Measurements from ENCODE around the gene NT5C2. TPM values are rescaled to one million over a fixed set of nuclear protein-coding genes. Genes with fewer than 3 reads are reported as not detected.

NT5C2 gene
- total and polyA plus RNA-seq, 2 donors (not counting 1 experiment from before 2014, with no cell fraction given), result 38.6 to 80.8 TPM

DNA sequence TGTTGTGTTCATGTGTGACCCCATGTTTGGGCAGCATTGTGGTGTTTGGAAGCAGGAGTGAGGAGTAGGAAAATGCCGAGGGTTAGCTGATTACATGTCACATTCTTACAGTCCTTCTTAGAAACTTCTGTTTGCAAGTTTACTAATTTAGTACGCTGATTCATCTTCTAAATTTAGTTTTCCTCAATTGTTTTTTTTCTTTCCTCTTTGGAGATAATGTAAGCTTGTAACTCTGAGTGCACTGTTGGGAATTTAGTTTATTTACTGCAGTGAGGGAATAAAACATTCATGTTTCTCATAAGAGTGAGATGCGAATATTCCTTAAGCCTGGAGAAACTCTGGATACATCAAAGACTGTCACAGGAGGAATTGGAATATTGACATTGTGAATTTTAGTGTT, 135.0 kb downstream of the NT5C2 start:
- Histone ChIP-seq H3K79me2 (ENCODE audit: control insufficient read depth, insufficient read depth, low read length) (no peaks in the 10 kb centered on the region), H3K27ac (ENCODE audit: low read length in 2 of 2) (no peak overlapping the region), H3K4me2 (replicated peaks; ENCODE audit: low read depth, low read length, poor library complexity, severe bottlenecking) (no peak overlapping the region), H3K9ac (ENCODE audit: low read length) (no peak overlapping the region), H3K36me3 (replicated peaks in 1 of 2; ENCODE audit: control extremely low read depth in 1 of 2, control insufficient read depth in 1 of 2, extremely low read depth in 1 of 2, insufficient read depth in 2 of 2, low read length in 1 of 2) (peaks cover 0 to 2% of the 10 kb centered on the region in 2 experiments), H2AFZ (ENCODE audit: insufficient read depth, low read depth, low read length, poor library complexity, severe bottlenecking) (no peak overlapping the region), H4K20me1 (ENCODE audit: control insufficient read depth, insufficient read depth, low read length, poor library complexity, severe bottlenecking) (no peaks in the 10 kb centered on the region), H3K9me3 (ENCODE audit: control extremely low read depth in 1 of 3, control insufficient read depth in 2 of 3, insufficient read depth in 1 of 3, low read length in 2 of 3) (no peaks in the 10 kb centered on the region), H3K4me1 (ENCODE audit: control insufficient read depth in 2 of 2, insufficient read depth in 2 of 2, low read length in 2 of 2) (no peaks in the 10 kb centered on the region), H3K27me3 (replicated peaks in 1 of 4; ENCODE audit: control extremely low read depth in 1 of 4, control insufficient read depth in 3 of 4, insufficient read depth in 4 of 4, low read length in 3 of 4) (no peaks in the 10 kb centered on the region), H3K4me3 (ENCODE audit: control extremely low read depth in 1 of 5, extremely low read depth in 1 of 5, insufficient read depth in 1 of 5, low read depth in 2 of 5, low read length in 4 of 5) (no peak overlapping the region)
- no peak overlapping the region for H3K27ac Mint-ChIP-seq
- no peak for TF ChIP-seq EZH2 (IDR thresholded peaks at IDR 0.05; ENCODE audit: borderline replicate concordance, insufficient read depth, low read depth, low read length, poor library complexity, severe bottlenecking)
- TF ChIP-seq, protein P1, sequence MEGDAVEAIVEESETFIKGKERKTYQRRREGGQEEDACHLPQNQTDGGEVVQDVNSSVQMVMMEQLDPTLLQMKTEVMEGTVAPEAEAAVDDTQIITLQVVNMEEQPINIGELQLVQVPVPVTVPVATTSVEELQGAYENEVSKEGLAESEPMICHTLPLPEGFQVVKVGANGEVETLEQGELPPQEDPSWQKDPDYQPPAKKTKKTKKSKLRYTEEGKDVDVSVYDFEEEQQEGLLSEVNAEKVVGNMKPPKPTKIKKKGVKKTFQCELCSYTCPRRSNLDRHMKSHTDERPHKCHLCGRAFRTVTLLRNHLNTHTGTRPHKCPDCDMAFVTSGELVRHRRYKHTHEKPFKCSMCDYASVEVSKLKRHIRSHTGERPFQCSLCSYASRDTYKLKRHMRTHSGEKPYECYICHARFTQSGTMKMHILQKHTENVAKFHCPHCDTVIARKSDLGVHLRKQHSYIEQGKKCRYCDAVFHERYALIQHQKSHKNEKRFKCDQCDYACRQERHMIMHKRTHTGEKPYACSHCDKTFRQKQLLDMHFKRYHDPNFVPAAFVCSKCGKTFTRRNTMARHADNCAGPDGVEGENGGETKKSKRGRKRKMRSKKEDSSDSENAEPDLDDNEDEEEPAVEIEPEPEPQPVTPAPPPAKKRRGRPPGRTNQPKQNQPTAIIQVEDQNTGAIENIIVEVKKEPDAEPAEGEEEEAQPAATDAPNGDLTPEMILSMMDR (IDR thresholded peaks at IDR 0.05), result no peak
- H3K4me3 Mint-ChIP-seq, result no peak overlapping the region
- ATAC-seq (ENCODE audit: low read depth), result no peak
- ChIA-PET CTCF (interaction anchor here (1.1 kb wide), 1 partner anchor 186 kb away, joined by 4 read pairs; no protein-coding TSS in a partner anchor), POLR2A (no interaction called here)
- intact Hi-C loops (cut with micrococcal nuclease), result no loop called here
- no peaks in the 10 kb centered on the region for H3K9me3 Mint-ChIP-seq (ENCODE audit: insufficient read depth)
- peaks cover 4% of the 10 kb centered on the region for H3K4me1 Mint-ChIP-seq
- DNase-seq, result no peak
- no CpG with 5 or more reads among the region's 3 CpGs for WGBS (ENCODE audit: insufficient coverage)
- H3K27me3 Mint-ChIP-seq, result no peaks in the 10 kb centered on the region

DNA sequence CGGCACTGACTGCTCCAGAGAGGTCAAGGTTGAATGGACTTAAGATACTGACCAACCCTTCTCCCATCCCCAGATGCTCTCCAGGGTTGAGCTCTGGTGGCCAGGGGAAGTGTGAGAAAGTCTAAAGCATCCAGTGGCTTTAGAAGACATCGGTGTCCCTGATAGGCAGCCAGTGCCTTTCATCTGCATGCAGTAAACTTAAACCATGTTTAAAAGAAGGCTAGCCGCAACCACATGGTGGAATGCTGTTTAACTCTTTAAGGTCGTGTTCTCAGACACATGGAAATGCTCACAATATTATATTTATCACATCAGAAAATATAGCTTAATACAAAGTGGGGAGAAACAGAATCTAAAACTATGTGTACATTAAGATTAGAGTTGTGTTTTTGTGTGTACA, 138.0 kb downstream of the NT5C2 start:
- Histone ChIP-seq H3K36me3 (replicated peaks in 1 of 2; ENCODE audit: control extremely low read depth in 1 of 2, control insufficient read depth in 1 of 2, extremely low read depth in 1 of 2, insufficient read depth in 2 of 2, low read length in 1 of 2) (peaks cover 0 to 2% of the 10 kb centered on the region in 2 experiments), H3K9ac (ENCODE audit: low read length) (no peak overlapping the region), H3K27ac (ENCODE audit: low read length in 2 of 2) (no peak overlapping the region), H3K4me2 (replicated peaks; ENCODE audit: low read depth, low read length, poor library complexity, severe bottlenecking) (no peak overlapping the region), H3K27me3 (replicated peaks in 1 of 4; ENCODE audit: control extremely low read depth in 1 of 4, control insufficient read depth in 3 of 4, insufficient read depth in 4 of 4, low read length in 3 of 4) (no peaks in the 10 kb centered on the region), H4K20me1 (ENCODE audit: control insufficient read depth, insufficient read depth, low read length, poor library complexity, severe bottlenecking) (no peaks in the 10 kb centered on the region), H3K9me3 (ENCODE audit: control extremely low read depth in 1 of 3, control insufficient read depth in 2 of 3, insufficient read depth in 1 of 3, low read length in 2 of 3) (no peaks in the 10 kb centered on the region), H3K4me3 (ENCODE audit: control extremely low read depth in 1 of 5, extremely low read depth in 1 of 5, insufficient read depth in 1 of 5, low read depth in 2 of 5, low read length in 4 of 5) (no peak overlapping the region), H3K79me2 (ENCODE audit: control insufficient read depth, insufficient read depth, low read length) (no peaks in the 10 kb centered on the region), H3K4me1 (ENCODE audit: control insufficient read depth in 2 of 2, insufficient read depth in 2 of 2, low read length in 2 of 2) (no peaks in the 10 kb centered on the region), H2AFZ (ENCODE audit: insufficient read depth, low read depth, low read length, poor library complexity, severe bottlenecking) (no peak overlapping the region)
- Mint-ChIP-seq H3K4me3 (no peak overlapping the region), H3K27me3 (no peaks in the 10 kb centered on the region), H3K9me3 (ENCODE audit: insufficient read depth) (no peaks in the 10 kb centered on the region), H3K4me1 (peaks cover 4% of the 10 kb centered on the region), H3K27ac (no peak overlapping the region)
- ATAC-seq (ENCODE audit: low read depth) (no peak), DNase-seq (no peak)
- ChIA-PET CTCF (interaction anchor here (1.3 kb wide), 1 partner anchor 189 kb away, joined by 3 read pairs; no protein-coding TSS in a partner anchor), POLR2A (no interaction called here)
- TF ChIP-seq, protein P1 (IDR thresholded peaks at IDR 0.05), result no peak
- no peak for TF ChIP-seq EZH2 (IDR thresholded peaks at IDR 0.05; ENCODE audit: borderline replicate concordance, insufficient read depth, low read depth, low read length, poor library complexity, severe bottlenecking)
- intact Hi-C loops (cut with micrococcal nuclease), result no loop called here
- WGBS (ENCODE audit: insufficient coverage), result 71% methylated on average over 1 of the region's 4 CpGs

Measured in B cell (primary cell).